Sigmoid colon (tissue), 7 donors: ENCODE results near the gene EML4. TPM values are rescaled to one million over a fixed set of nuclear protein-coding genes. Genes with fewer than 3 reads are reported as not detected.

ENCODE experiments used
- DNase-seq: peaks from one replicate; pipeline ENCODE4 v3.0.0-alpha.2; 2019
- H3K27ac ChIP-seq, 4 donors: fragments of 200-600 bp; sonication (generic); one replicate each; pipeline ENCODE4 v1.5.1; 2016 to 2019; ENCODE audit warnings: mild to moderate bottlenecking in 1 of 4
- H3K27me3 ChIP-seq, 3 donors: fragments of 200-600 bp; sonication (generic); one replicate each; pipeline ENCODE4 v1.5.1; 2019; ENCODE audit warnings: mild to moderate bottlenecking in 1 of 3
- H3K36me3 ChIP-seq, 4 donors: fragments of 200-600 bp; sonication (generic); one replicate each; pipeline ENCODE4 v1.5.1; 2016 to 2019
- H3K4me1 ChIP-seq, 4 donors: fragments of 200-600 bp; sonication (generic); one replicate each; pipeline ENCODE4 v1.5.1; 2017 to 2019
- H3K4me3 ChIP-seq, 4 donors: fragments of 200-600 bp; sonication (generic); one replicate each; pipeline ENCODE4 v1.5.1; 2017 to 2019; ENCODE audit warnings: mild to moderate bottlenecking in 2 of 4, moderate library complexity in 1 of 4
- H3K9me3 ChIP-seq, 4 donors: fragments of 200-600 bp in 3 of 4; sonication (generic) in 3 of 4; one replicate each; pipeline versions ENCODE4 v1.5.1 to v1.6.1; 2013 to 2019
- CTCF ChIP-seq, 4 experiments: fragments of 450-650 bp in 3 of 4; fragments of 200-600 bp in 1 of 4; IDR thresholded peaks; one replicate each; pipeline ENCODE4 v1.5.1; 2016 to 2019; ENCODE audit warnings: antibody characterized with exemption in 4 of 4, mild to moderate bottlenecking in 3 of 4, moderate library complexity in 2 of 4
- EP300 ChIP-seq, 4 donors: sonication (generic); formaldehyde crosslinking; IDR thresholded peaks; one replicate each; pipeline ENCODE4 v1.6.1; 2017; ENCODE audit warnings: antibody characterized with exemption in 4 of 4
- POLR2A ChIP-seq, 2 donors: fragments of 450-650 bp; IDR thresholded peaks; one replicate each; pipeline ENCODE4 v1.6.1; 2016; ENCODE audit warnings: antibody characterized with exemption in 2 of 2, mild to moderate bottlenecking in 2 of 2, moderate library complexity in 2 of 2
- POLR2AphosphoS5 ChIP-seq, 4 donors: sonication (generic); formaldehyde crosslinking; IDR thresholded peaks; one replicate each; pipeline ENCODE4 v1.6.1; 2017; ENCODE audit warnings: antibody characterized with exemption in 4 of 4
- WGBS, 2 donors: extraction: QIAGEN DNeasy Blood & Tissue Kit; methylation state at CpG; one replicate each; pipeline ENCODE4 v1.1.7; 2013; 5-methylcytosine and 5-hydroxymethylcytosine counted together
- intact Hi-C: fragments of 100-400 bp; cut with DNase I; formaldehyde crosslinking; loops from one replicate; pipeline ENCODE4 v1.15.1; 2023
- polyA plus RNA-seq, 3 donors: library from polyadenylated mRNA; stranded (reverse); fragments of 200-250 nt; gene quantifications; one replicate each; pipeline ENCODE4 v1.2.3, GENCODE V29; 2013
- total RNA-seq, 4 donors: library from RNA; depleted of rRNA; stranded (reverse); fragments of >200 nt; gene quantifications; one replicate each; pipeline ENCODE4 v1.1.0, GENCODE V29; 2016
- donor health status: healthy with polysubstance abuse.
- donor health status: Bipolar disorder and iron deficiency.
- donor health status: healthy.

EML4 gene
- total and polyA plus RNA-seq, 7 donors, result 16.1 to 27.8 (median 17.8) TPM

GRCh38 chr2:42219160-42219559 is 50.0 kb downstream of the EML4 start:
- H3K4me1 ChIP-seq, result peaks cover 0 to 26% (median 12%) of the 10 kb centered on the region in 4 donors
- 61 to 88% methylated on average over 3 of the region's 3 CpGs for WGBS, 2 donors
- intact Hi-C loops, result no loop called here
- H3K27me3 ChIP-seq, result no peaks in the 10 kb centered on the region
- no peak for DNase-seq
- H3K36me3 ChIP-seq, result no peaks in the 10 kb centered on the region
- TF ChIP-seq POLR2A (IDR thresholded peaks at IDR 0.05) (no peak), EP300 (IDR thresholded peaks at IDR 0.05) (no peak), POLR2AphosphoS5 (IDR thresholded peaks at IDR 0.05) (no peak), CTCF (IDR thresholded peaks at IDR 0.05) (no peak)
- H3K27ac ChIP-seq, result no peak overlapping the region
- H3K4me3 ChIP-seq, result no peak overlapping the region
- H3K9me3 ChIP-seq, result no peaks in the 10 kb centered on the region

- no peak for DNase-seq
- WGBS, 2 donors, result 48 to 69% methylated on average over 3 of the region's 3 CpGs
- H3K4me3 ChIP-seq, result no peak overlapping the region
- H3K36me3 ChIP-seq, result no peaks in the 10 kb centered on the region
- no peaks in the 10 kb centered on the region for H3K27me3 ChIP-seq
- TF ChIP-seq EP300 (IDR thresholded peaks at IDR 0.05) (no peak), POLR2A (IDR thresholded peaks at IDR 0.05) (no peak), POLR2AphosphoS5 (IDR thresholded peaks at IDR 0.05) (no peak), CTCF (IDR thresholded peaks at IDR 0.05) (no peak)
- H3K27ac ChIP-seq, result no peak overlapping the region
- intact Hi-C loops, result no loop called here
- peaks cover 0 to 31% (median 15%) of the 10 kb centered on the region in 4 donors for H3K4me1 ChIP-seq
- no peaks in the 10 kb centered on the region for H3K9me3 ChIP-seq
Observed at GRCh38 chr2:42220566-42220965, 51.4 kb downstream of the EML4 start.

DNA sequence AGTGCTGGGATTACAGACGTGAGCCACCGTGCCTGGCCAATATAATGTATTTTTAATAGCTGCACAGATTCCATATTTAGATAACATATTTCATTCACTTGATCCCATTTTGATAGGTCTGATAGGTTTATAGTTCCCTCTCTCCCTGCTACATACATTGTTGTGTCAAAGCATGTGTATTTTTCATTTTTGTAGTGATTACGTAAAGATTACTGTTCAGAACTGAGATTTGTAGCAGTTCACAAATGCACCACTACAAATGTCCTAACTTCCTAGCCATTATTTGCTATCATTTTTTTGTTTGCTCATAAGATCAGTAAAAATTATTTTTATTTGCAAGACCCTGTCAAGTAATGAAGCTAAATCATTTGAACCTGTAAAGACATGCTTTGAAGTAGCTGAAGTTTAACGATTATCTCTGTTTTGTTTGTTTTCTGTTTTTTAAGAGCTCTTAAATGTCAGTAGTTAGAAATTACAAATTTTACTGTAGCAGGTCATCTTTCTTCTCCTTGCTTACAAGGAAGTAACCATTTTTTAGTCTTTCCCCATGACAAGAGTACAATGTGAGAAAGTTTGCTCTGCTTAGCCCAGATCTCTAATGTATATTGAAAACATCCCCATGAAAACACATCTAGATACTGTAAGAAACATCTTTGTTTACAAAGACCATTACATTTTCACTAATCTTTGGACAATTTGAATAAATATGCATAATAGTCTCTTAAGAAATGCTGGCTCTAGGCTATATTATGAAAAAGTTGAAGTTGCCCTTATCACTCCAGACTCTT is 54.1 kb downstream of the EML4 start:
- TF ChIP-seq POLR2A (IDR thresholded peaks at IDR 0.05), result no peak
- Histone ChIP-seq H3K27ac (no peak overlapping the region), H3K27me3 (no peaks in the 10 kb centered on the region), H3K4me3 (no peak overlapping the region), H3K36me3 (no peaks in the 10 kb centered on the region), H3K9me3 (no peaks in the 10 kb centered on the region), H3K4me1 (peaks cover 0 to 20% (median 10%) of the 10 kb centered on the region in 4 donors)
- intact Hi-C loops, result no loop called here
- DNase-seq, result no peak
- WGBS, 2 donors, result 61 to 78% methylated on average over 4 of the region's 4 CpGs

GRCh38 chr2:42223855-42224268 is 54.7 kb downstream of the EML4 start:
- no peak overlapping the region for H3K27ac ChIP-seq
- TF ChIP-seq POLR2A (IDR thresholded peaks at IDR 0.05) (no peak), CTCF (IDR thresholded peaks at IDR 0.05) (no peak), EP300 (IDR thresholded peaks at IDR 0.05) (no peak), POLR2AphosphoS5 (IDR thresholded peaks at IDR 0.05) (no peak)
- intact Hi-C loops, result no loop called here
- no peak for DNase-seq
- peaks cover 0 to 20% (median 10%) of the 10 kb centered on the region in 4 donors for H3K4me1 ChIP-seq
- H3K9me3 ChIP-seq, result no peaks in the 10 kb centered on the region
- H3K36me3 ChIP-seq, result no peaks in the 10 kb centered on the region
- H3K27me3 ChIP-seq, result no peaks in the 10 kb centered on the region
- no peak overlapping the region for H3K4me3 ChIP-seq
- 23 to 55% methylated on average over 2 of the region's 2 CpGs for WGBS, 2 donors

DNA sequence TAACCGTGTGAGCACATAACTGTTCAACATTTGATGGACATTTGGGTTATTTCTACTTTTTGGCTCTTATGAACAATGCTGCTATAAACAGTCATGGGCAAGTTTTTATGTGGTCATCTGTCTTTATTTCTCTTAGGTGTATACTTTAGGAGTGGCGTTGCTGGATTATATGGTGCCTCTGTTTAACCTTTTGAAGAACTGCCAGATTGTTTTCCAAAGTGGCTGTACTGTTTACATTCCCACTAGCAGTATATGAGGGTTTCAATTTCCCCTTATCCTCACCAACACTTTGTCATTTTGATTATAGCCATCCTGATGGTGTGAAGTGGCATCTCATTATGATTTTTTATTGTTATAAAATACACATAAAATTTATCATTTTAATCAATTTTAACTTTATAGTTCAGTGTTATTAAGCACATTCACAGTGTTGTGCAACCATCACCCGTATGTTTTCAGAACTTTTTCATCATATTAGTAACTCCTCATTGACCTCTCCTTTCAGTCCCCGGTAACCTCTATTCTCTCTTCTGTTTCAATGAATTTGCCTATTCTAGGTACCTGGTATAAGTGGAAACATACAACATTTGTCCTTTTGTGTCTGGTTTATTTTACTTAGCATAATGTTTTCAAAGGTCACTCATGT is 55.4 kb downstream of the EML4 start:
- no peaks in the 10 kb centered on the region for H3K27me3 ChIP-seq
- no peak for TF ChIP-seq POLR2A (IDR thresholded peaks at IDR 0.05)
- no peak for TF ChIP-seq POLR2AphosphoS5 (IDR thresholded peaks at IDR 0.05)
- no peak for TF ChIP-seq CTCF (IDR thresholded peaks at IDR 0.05)
- TF ChIP-seq EP300 (IDR thresholded peaks at IDR 0.05), result no peak
- H3K4me1 ChIP-seq, result peaks cover 0 to 20% (median 10%) of the 10 kb centered on the region in 4 donors
- H3K27ac ChIP-seq, result no peak overlapping the region
- H3K4me3 ChIP-seq, result no peak overlapping the region
- WGBS, 2 donors, result 32 to 73% methylated on average over 4 of the region's 4 CpGs
- no peaks in the 10 kb centered on the region for H3K9me3 ChIP-seq
- no peaks in the 10 kb centered on the region for H3K36me3 ChIP-seq
- intact Hi-C loops, result no loop called here
- DNase-seq, result no peak
